WTC11 (cell line): ENCODE measurements around the gene PAQR3. TPM values are rescaled to one million over a fixed set of nuclear protein-coding genes. Genes with fewer than 3 reads are reported as not detected.

Source experiments
- ATAC-seq: fragments of 200-7000 bp; cut with Tn5 transposase; 2 replicates; pipeline ENCODE4 v1.10.0; 2021; ENCODE audit warnings: mild to moderate bottlenecking, moderate library complexity
- CTCF ChIA-PET: fragments of 300-600 bp; sonication (Branson Sonifier 250); formaldehyde crosslinking; loops from one replicate; lab custom pipeline; 2021; ENCODE audit warnings: antibody characterized with exemption; lab: Charles Lee
- POLR2A ChIA-PET: fragments of 350-600 bp; sonication (Branson Sonifier 250); formaldehyde crosslinking; loops from one replicate; lab custom pipeline; 2021; ENCODE audit warnings: antibody characterized with exemption; lab: Charles Lee
- DNase-seq: peaks from one replicate; pipeline ENCODE4 v3.0.0; 2021; ENCODE audit warnings: low spot score
- H3K27ac Mint-ChIP-seq: 2 replicates; pipeline ENCODE4 v1.8.0; 2021; ENCODE audit warnings: mixed read lengths
- H3K27me3 Mint-ChIP-seq: 2 replicates; pipeline ENCODE4 v1.8.0; 2021; ENCODE audit warnings: low read depth, mild to moderate bottlenecking, moderate library complexity, mixed read lengths
- H3K36me3 Mint-ChIP-seq: 2 replicates; pipeline ENCODE4 v1.8.0; 2021; ENCODE audit warnings: mixed read lengths
- H3K4me1 Mint-ChIP-seq: 2 replicates; pipeline ENCODE4 v1.8.0; 2022; ENCODE audit warnings: mixed read lengths
- H3K4me3 Mint-ChIP-seq: 2 replicates; pipeline ENCODE4 v1.8.0; 2021; ENCODE audit warnings: mild to moderate bottlenecking, moderate library complexity, mixed read lengths
- H3K9me3 Mint-ChIP-seq: 2 replicates; pipeline ENCODE4 v1.8.0; 2021; ENCODE audit warnings: mixed read lengths
- AR ChIP-seq: fragments of 250-450 bp; sonication (Bioruptor Pico); IDR thresholded peaks from 2 replicates; pipeline ENCODE4 v1.9.0; 2021; ENCODE audit warnings: mild to moderate bottlenecking
- ARID4B ChIP-seq: sonication (generic); formaldehyde crosslinking; IDR thresholded peaks from 2 replicates; pipeline ENCODE4 v1.8.0; 2023; ENCODE audit warnings: missing genetic modification reagents, mild to moderate bottlenecking, borderline replicate concordance
- ATF2 ChIP-seq: sonication (generic); formaldehyde crosslinking; IDR thresholded peaks from 2 replicates; pipeline ENCODE4 v1.8.1; 2022; ENCODE audit warnings: low read depth, missing genetic modification reagents, borderline replicate concordance
- CREM ChIP-seq: sonication (generic); formaldehyde crosslinking; IDR thresholded peaks from 2 replicates; pipeline ENCODE4 v1.8.1; 2022; ENCODE audit warnings: mild to moderate bottlenecking, missing genetic modification reagents, moderate library complexity
- E2F1 ChIP-seq: sonication (generic); formaldehyde crosslinking; IDR thresholded peaks from 2 replicates; pipeline ENCODE4 v1.8.0; 2022; ENCODE audit warnings: mild to moderate bottlenecking, missing genetic modification reagents
- ETV6 ChIP-seq: sonication (generic); formaldehyde crosslinking; IDR thresholded peaks from 2 replicates; pipeline ENCODE4 v1.8.1; 2022; ENCODE audit warnings: mild to moderate bottlenecking, missing genetic modification reagents
- MAX ChIP-seq: sonication (generic); formaldehyde crosslinking; IDR thresholded peaks from 2 replicates; pipeline ENCODE4 v1.8.0; 2022; ENCODE audit warnings: mild to moderate bottlenecking, missing genetic modification reagents
- NFE2L1 ChIP-seq: sonication (generic); formaldehyde crosslinking; IDR thresholded peaks from 2 replicates; pipeline ENCODE4 v1.8.1; 2023; ENCODE audit warnings: missing genetic modification reagents
- NR1H2 ChIP-seq: sonication (generic); formaldehyde crosslinking; IDR thresholded peaks from 2 replicates; pipeline ENCODE4 v1.9.0; 2021; ENCODE audit warnings: mild to moderate bottlenecking, moderate library complexity, missing genetic modification reagents
- NR3C1 ChIP-seq: sonication (generic); formaldehyde crosslinking; conservative IDR thresholded peaks from 2 replicates; pipeline ENCODE4 v1.8.1; 2023; ENCODE audit warnings: low read depth, mild to moderate bottlenecking, missing genetic modification reagents
- PRRX2 ChIP-seq: fragments of 250-450 bp; sonication (Bioruptor Pico); IDR thresholded peaks from 2 replicates; pipeline ENCODE4 v1.8.0; 2021; ENCODE audit warnings: mild to moderate bottlenecking
- SP1 ChIP-seq: sonication (generic); formaldehyde crosslinking; conservative IDR thresholded peaks from 2 replicates; pipeline ENCODE4 v1.8.1; 2022; ENCODE audit warnings: missing genetic modification reagents
- ZNF232 ChIP-seq: sonication (generic); formaldehyde crosslinking; IDR thresholded peaks from 2 replicates; pipeline ENCODE4 v1.8.0; 2022; ENCODE audit warnings: mild to moderate bottlenecking, missing genetic modification reagents
- ZNF281 ChIP-seq: sonication (generic); formaldehyde crosslinking; IDR thresholded peaks from 2 replicates; pipeline ENCODE4 v1.8.0; 2023; ENCODE audit warnings: mild to moderate bottlenecking, missing genetic modification reagents
- ZNF512 ChIP-seq: sonication (generic); formaldehyde crosslinking; IDR thresholded peaks from 2 replicates; pipeline ENCODE4 v1.8.1; 2022; ENCODE audit warnings: missing genetic modification reagents, borderline replicate concordance
- total RNA-seq: library from RNA; stranded (reverse); gene quantifications from 3 replicates; pipeline ENCODE4 v1.2.3, GENCODE V29; 2021

The PAQR3 gene
- total RNA-seq, 1 experiment from 2014 or later = 28.1 TPM

- TF ChIP-seq AR (CRISPR knock-in tag) (no peak), E2F1 (no peak)
These were observed 36.6 kb upstream of the PAQR3 start (continued) for GRCh38 chr4:78975865-78976264.

- H3K4me3 Mint-ChIP-seq = no peak overlapping the region
- H3K9me3 Mint-ChIP-seq = 0 out of 2 replicates have a peak, but pooled peaks cover 4% of the 10 kb centered on the region
- TF ChIP-seq NFE2L1 (CRISPR knock-in tag) = no peak
- TF ChIP-seq CREM (CRISPR knock-in tag) = no peak
- TF ChIP-seq NR1H2 (CRISPR knock-in tag) = no peak
- TF ChIP-seq ZNF281 (CRISPR knock-in tag) = no peak
- TF ChIP-seq ATF2 (CRISPR knock-in tag) = no peak
- TF ChIP-seq ZNF512 (CRISPR knock-in tag) = no peak
- TF ChIP-seq MAX (CRISPR knock-in tag) = no peak
- POLR2A ChIA-PET = no interaction called here
- H3K27ac Mint-ChIP-seq = no peak overlapping the region
- DNase-seq (no peak), ATAC-seq (no peak)
- CTCF ChIA-PET = interaction anchor here (0.7 kb wide), 1 partner anchor 20 kb away, joined by 3 read pairs; no protein-coding TSS in a partner anchor
- H3K4me1 Mint-ChIP-seq = no peaks in the 10 kb centered on the region
- no peaks in the 10 kb centered on the region; the same call in 1 of the 2 replicates for H3K27me3 Mint-ChIP-seq
- H3K36me3 Mint-ChIP-seq = no peaks in the 10 kb centered on the region
These were observed 32.5 kb upstream of the PAQR3 start for GRCh38 chr4:78971776-78972175.

- DNase-seq = no peak
- no peaks in the 10 kb centered on the region for H3K4me1 Mint-ChIP-seq
- ChIA-PET CTCF (no interaction called here), POLR2A (no interaction called here)
- H3K27ac Mint-ChIP-seq = no peak overlapping the region
- no peaks in the 10 kb centered on the region; the same call in 1 of the 2 replicates for H3K27me3 Mint-ChIP-seq
- ATAC-seq = no peak
- H3K9me3 Mint-ChIP-seq = 0 out of 2 replicates have a peak, but pooled peaks cover 4% of the 10 kb centered on the region
- H3K4me3 Mint-ChIP-seq = no peak overlapping the region
- H3K36me3 Mint-ChIP-seq = no peaks in the 10 kb centered on the region
- TF ChIP-seq NR3C1 (CRISPR knock-in tag) (no peak), ETV6 (no peak), SP1 (CRISPR knock-in tag) (no peak), PRRX2 (no peak), ARID4B (CRISPR knock-in tag) (no peak), ZNF232 (CRISPR knock-in tag) (no peak)
These were observed 32.1 kb upstream of the PAQR3 start for GRCh38 chr4:78971326-78971725.
